Neural progenitor cell (in vitro differentiated cells): ENCODE results near the gene PLCG2. TPM values are rescaled to one million over a fixed set of nuclear protein-coding genes. Genes with fewer than 3 reads are reported as not detected.

ENCODE experiments used
- DNase-seq: peaks from one replicate; pipeline ENCODE4 v3.0.0-alpha.2; 2016; ENCODE audit warnings: low spot score
- H2AFZ ChIP-seq: fragments of 200-600 bp; sonication (generic); replicated peaks from 2 replicates; pipeline ENCODE4 v1.6.1; 2016; ENCODE audit warnings: antibody characterized with exemption
- H3F3A ChIP-seq: fragments of 200-600 bp; sonication (generic); 2 replicates; pipeline ENCODE4 v1.6.1; 2016; ENCODE audit warnings: antibody characterized with exemption, low read depth
- H3K27ac ChIP-seq: fragments of 200-600 bp; sonication (generic); 2 replicates; pipeline ENCODE4 v1.5.1; 2016; ENCODE audit warnings: mild to moderate bottlenecking
- H3K27me3 ChIP-seq: fragments of 200-600 bp; sonication (generic); 2 replicates; pipeline ENCODE4 v1.6.1; 2016; ENCODE audit warnings: mild to moderate bottlenecking, moderate library complexity
- H3K36me3 ChIP-seq: fragments of 200-600 bp; sonication (generic); 2 replicates; pipeline ENCODE4 v1.5.1; 2016
- H3K4me1 ChIP-seq: fragments of 200-600 bp; sonication (generic); 2 replicates; pipeline ENCODE4 v1.6.1; 2016; ENCODE audit warnings: mixed run types
- H3K4me2 ChIP-seq: fragments of 200-600 bp; sonication (generic); 2 replicates; pipeline ENCODE4 v1.6.1; 2016
- H3K4me3 ChIP-seq: fragments of 200-600 bp; sonication (generic); 2 replicates; pipeline ENCODE4 v1.5.1; 2016
- H3K79me2 ChIP-seq: fragments of 200-600 bp; sonication (generic); 2 replicates; pipeline ENCODE4 v1.6.1; 2016; ENCODE audit warnings: low read depth
- H3K9ac ChIP-seq: fragments of 200-600 bp; sonication (generic); 2 replicates; pipeline ENCODE4 v1.6.1; 2016
- H3K9me3 ChIP-seq: fragments of 200-600 bp; sonication (generic); 2 replicates; pipeline ENCODE4 v1.5.1; 2016; ENCODE audit warnings: low read depth
- H4K20me1 ChIP-seq: fragments of 200-600 bp; sonication (generic); 2 replicates; pipeline ENCODE4 v1.6.1; 2016; ENCODE audit warnings: low read depth
- H3K27ac Mint-ChIP-seq: 3 replicates; pipeline ENCODE4 v1.8.0; 2021; ENCODE audit warnings: mixed read lengths
- H3K27me3 Mint-ChIP-seq: 2 replicates; pipeline ENCODE4 v1.8.0; 2022; ENCODE audit warnings: low read depth, mild to moderate bottlenecking, inconsistent platforms, moderate library complexity, mixed read lengths; ENCODE audit not compliant: insufficient read depth
- H3K36me3 Mint-ChIP-seq: 3 replicates; pipeline ENCODE4 v1.8.0; 2021; ENCODE audit warnings: mixed read lengths
- H3K4me1 Mint-ChIP-seq: 3 replicates; pipeline ENCODE4 v1.8.0; 2021; ENCODE audit warnings: mixed read lengths
- H3K4me3 Mint-ChIP-seq: 3 replicates; pipeline ENCODE4 v1.8.0; 2021; ENCODE audit warnings: mild to moderate bottlenecking, moderate library complexity, mixed read lengths
- H3K9me3 Mint-ChIP-seq: 3 replicates; pipeline ENCODE4 v1.8.0; 2020; ENCODE audit warnings: mixed read lengths
- CTCF ChIP-seq: fragments of 200-600 bp; sonication (generic); IDR thresholded peaks from 2 replicates; pipeline ENCODE4 v1.5.1; 2017; ENCODE audit warnings: antibody characterized with exemption, mild to moderate bottlenecking
- EZH2 ChIP-seq: fragments of 200-600 bp; sonication (generic); IDR thresholded peaks from 2 replicates; pipeline ENCODE4 v1.6.1; 2017; ENCODE audit warnings: antibody characterized with exemption, mild to moderate bottlenecking, moderate library complexity
- EZH2phosphoT487 ChIP-seq: fragments of 200-600 bp; sonication (generic); IDR thresholded peaks from 2 replicates; pipeline ENCODE4 v1.6.1; 2017; ENCODE audit warnings: antibody characterized with exemption
- total RNA-seq: library from RNA; depleted of rRNA; stranded (reverse); fragments of >200 nt; gene quantifications from 2 replicates; pipeline ENCODE4 v1.2.3, GENCODE V29; 2015; ENCODE audit warnings: low replicate concordance

The PLCG2 gene
- total RNA-seq, 1 donor from 2014 or later = 5.0 TPM

- Mint-ChIP-seq H3K4me1 (peaks cover 26% of the 10 kb centered on the region), H3K27me3 (peaks cover 2% of the 10 kb centered on the region), H3K27ac (no peak overlapping the region), H3K9me3 (peaks cover 14% of the 10 kb centered on the region), H3K4me3 (no peak overlapping the region), H3K36me3 (no peaks in the 10 kb centered on the region)
- H3K4me1 ChIP-seq = peaks cover 18% of the 10 kb centered on the region
- no peak for TF ChIP-seq CTCF
- no peak for TF ChIP-seq EZH2
- no peak for TF ChIP-seq EZH2phosphoT487
- DNase-seq = no peak
- no peaks in the 10 kb centered on the region for H4K20me1 ChIP-seq
- peaks cover 9% of the 10 kb centered on the region for H3F3A ChIP-seq
- H3K4me2 ChIP-seq = no peak overlapping the region
- H3K36me3 ChIP-seq = no peaks in the 10 kb centered on the region
- H3K4me3 ChIP-seq = no peak overlapping the region
- no peak overlapping the region for H3K9ac ChIP-seq
- H3K9me3 ChIP-seq = no peaks in the 10 kb centered on the region
- H3K79me2 ChIP-seq = no peaks in the 10 kb centered on the region
- no peak overlapping the region for H3K27ac ChIP-seq
- H3K27me3 ChIP-seq = no peaks in the 10 kb centered on the region
- no peak overlapping the region for H2AFZ ChIP-seq
These were observed 37.7 kb downstream of the PLCG2 start for GRCh38 chr16:81816793-81817210.

DNA sequence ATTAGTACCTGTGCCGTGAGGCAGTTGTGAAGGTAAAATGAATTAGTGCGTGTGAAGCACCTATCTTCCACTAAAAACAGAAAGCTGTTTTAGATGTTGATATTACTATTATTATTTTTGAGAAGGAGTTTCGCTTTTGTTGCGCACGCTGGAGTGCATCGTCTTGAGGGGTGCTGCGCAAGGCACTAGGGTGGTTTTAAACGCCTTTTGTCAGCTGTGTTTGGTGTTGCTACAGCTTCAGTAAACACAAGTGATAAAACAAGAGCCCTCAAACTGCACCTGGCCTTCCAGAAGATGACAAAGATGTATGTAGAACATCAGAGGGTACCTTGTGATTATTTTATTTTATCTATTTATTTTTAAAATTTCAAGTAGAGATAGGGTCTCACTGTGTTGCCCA is 38.2 kb downstream of the PLCG2 start:
- H3K4me3 ChIP-seq = no peak overlapping the region
- no peaks in the 10 kb centered on the region for H4K20me1 ChIP-seq
- TF ChIP-seq CTCF (no peak), EZH2phosphoT487 (no peak), EZH2 (no peak)

GRCh38 chr16:81817789-81818567 is 38.9 kb downstream of the PLCG2 start:
- no peaks in the 10 kb centered on the region for H3K36me3 ChIP-seq
- H3K27ac Mint-ChIP-seq = no peak overlapping the region
- no peak overlapping the region for H2AFZ ChIP-seq
- peaks cover 31% of the 10 kb centered on the region for H3K4me1 Mint-ChIP-seq
- H3K9me3 ChIP-seq = no peaks in the 10 kb centered on the region
- no peaks in the 10 kb centered on the region for H3K27me3 ChIP-seq
- H3F3A ChIP-seq = peaks cover 12% of the 10 kb centered on the region
- H3K27ac ChIP-seq = no peak overlapping the region
- H3K36me3 Mint-ChIP-seq = no peaks in the 10 kb centered on the region
- no peaks in the 10 kb centered on the region for H3K79me2 ChIP-seq
- H3K9me3 Mint-ChIP-seq = peaks cover 6% of the 10 kb centered on the region
- no peak overlapping the region for H3K9ac ChIP-seq
- H4K20me1 ChIP-seq = no peaks in the 10 kb centered on the region
- H3K27me3 Mint-ChIP-seq = peaks cover 2% of the 10 kb centered on the region
- no peak overlapping the region for H3K4me3 ChIP-seq
- DNase-seq = no peak
- no peak overlapping the region for H3K4me3 Mint-ChIP-seq
- TF ChIP-seq EZH2phosphoT487 = no peak
- no peak for TF ChIP-seq EZH2
- no peak for TF ChIP-seq CTCF
- peaks cover 22% of the 10 kb centered on the region for H3K4me1 ChIP-seq
- H3K4me2 ChIP-seq = no peak overlapping the region

More for the DNA sequence above, 38.2 kb downstream of the PLCG2 start:
- peaks cover 31% of the 10 kb centered on the region for H3K4me1 Mint-ChIP-seq
- no peaks in the 10 kb centered on the region for H3K27me3 ChIP-seq
- H3K4me2 ChIP-seq = no peak overlapping the region
- H3F3A ChIP-seq = peaks cover 9% of the 10 kb centered on the region
- H3K27ac ChIP-seq = no peak overlapping the region
- H3K79me2 ChIP-seq = no peaks in the 10 kb centered on the region
- H3K27ac Mint-ChIP-seq = no peak overlapping the region
- H3K9me3 ChIP-seq = no peaks in the 10 kb centered on the region
- no peaks in the 10 kb centered on the region for H3K36me3 ChIP-seq
- H3K9me3 Mint-ChIP-seq = peaks cover 13% of the 10 kb centered on the region
- DNase-seq = no peak
- H3K36me3 Mint-ChIP-seq = no peaks in the 10 kb centered on the region
- no peak overlapping the region for H2AFZ ChIP-seq
- no peak overlapping the region for H3K9ac ChIP-seq
- H3K4me1 ChIP-seq = peaks cover 19% of the 10 kb centered on the region
- H3K4me3 Mint-ChIP-seq = no peak overlapping the region
- H3K27me3 Mint-ChIP-seq = peaks cover 2% of the 10 kb centered on the region
